Kidney epithelial cell (primary cell): ENCODE data around the gene TEX14. TPM values are rescaled to one million over a fixed set of nuclear protein-coding genes. Genes with fewer than 3 reads are reported as not detected.
"Not testable (repeated sequence)": the region's sequence is repeated elsewhere in the genome, so short reads cannot be mapped to it uniquely, and the experiment has no call there.

Experiments
- DNase-seq: peaks from one replicate; pipeline ENCODE4 v3.0.0-alpha.2; 2010; ENCODE audit warnings: low read depth
- H3K27me3 ChIP-seq: 2 replicates; pipeline ENCODE4 v1.6.0; 2011; ENCODE audit warnings: low read length; ENCODE audit not compliant: control insufficient read depth, insufficient read depth
- H3K36me3 ChIP-seq: 2 replicates; pipeline ENCODE4 v1.5.1; 2011; ENCODE audit warnings: low read length; ENCODE audit not compliant: control insufficient read depth, insufficient read depth
- H3K4me3 ChIP-seq: 2 replicates; pipeline ENCODE4 v1.5.1; 2011; ENCODE audit warnings: low read depth, mild to moderate bottlenecking, control low read depth, low read length
- total RNA-seq: library from RNA; depleted of rRNA; stranded (reverse); fragments of >200 nt; gene quantifications from 2 replicates; pipeline ENCODE4 v1.2.3, GENCODE V29; 2015
- TF ChIP-seq, protein P1 (sequence below): IDR thresholded peaks from 2 replicates; pipeline ENCODE4 v1.5.1; 2011; ENCODE audit warnings: mild to moderate bottlenecking, moderate library complexity, low read length, control low read depth, inconsistent platforms; ENCODE audit not compliant: insufficient read depth, poor library complexity, severe bottlenecking

Gene TEX14
- total RNA-seq, 1 donor from 2014 or later = 0.04 TPM

- Histone ChIP-seq H3K4me3 (no peak overlapping the region), H3K36me3 (no peaks in the 10 kb centered on the region), H3K27me3 (no peaks in the 10 kb centered on the region)
- DNase-seq = no peak
- TF ChIP-seq, protein P1, sequence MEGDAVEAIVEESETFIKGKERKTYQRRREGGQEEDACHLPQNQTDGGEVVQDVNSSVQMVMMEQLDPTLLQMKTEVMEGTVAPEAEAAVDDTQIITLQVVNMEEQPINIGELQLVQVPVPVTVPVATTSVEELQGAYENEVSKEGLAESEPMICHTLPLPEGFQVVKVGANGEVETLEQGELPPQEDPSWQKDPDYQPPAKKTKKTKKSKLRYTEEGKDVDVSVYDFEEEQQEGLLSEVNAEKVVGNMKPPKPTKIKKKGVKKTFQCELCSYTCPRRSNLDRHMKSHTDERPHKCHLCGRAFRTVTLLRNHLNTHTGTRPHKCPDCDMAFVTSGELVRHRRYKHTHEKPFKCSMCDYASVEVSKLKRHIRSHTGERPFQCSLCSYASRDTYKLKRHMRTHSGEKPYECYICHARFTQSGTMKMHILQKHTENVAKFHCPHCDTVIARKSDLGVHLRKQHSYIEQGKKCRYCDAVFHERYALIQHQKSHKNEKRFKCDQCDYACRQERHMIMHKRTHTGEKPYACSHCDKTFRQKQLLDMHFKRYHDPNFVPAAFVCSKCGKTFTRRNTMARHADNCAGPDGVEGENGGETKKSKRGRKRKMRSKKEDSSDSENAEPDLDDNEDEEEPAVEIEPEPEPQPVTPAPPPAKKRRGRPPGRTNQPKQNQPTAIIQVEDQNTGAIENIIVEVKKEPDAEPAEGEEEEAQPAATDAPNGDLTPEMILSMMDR = no peak
Measured at GRCh38 chr17:58686980-58687379, 4.9 kb downstream of the TEX14 start.

- H3K27me3 ChIP-seq, H3K4me3 ChIP-seq, DNase-seq, H3K36me3 ChIP-seq: not testable (repeated sequence)
Measured at GRCh38 chr17:58684462-58684861, 7.4 kb downstream of the TEX14 start.

- H3K4me3 ChIP-seq = no peak overlapping the region
- DNase-seq = no peak
- TF ChIP-seq, protein P1 = no peak
- no peaks in the 10 kb centered on the region for H3K27me3 ChIP-seq
- H3K36me3 ChIP-seq = no peaks in the 10 kb centered on the region
Measured at GRCh38 chr17:58684003-58684402, 7.8 kb downstream of the TEX14 start.

GRCh38 chr17:58680038-58680369 lies 11.8 kb downstream of the TEX14 start:
- no peak for DNase-seq
- no peak overlapping the region for H3K4me3 ChIP-seq
- H3K27me3 ChIP-seq = no peaks in the 10 kb centered on the region
- TF ChIP-seq, protein P1 = no peak
- no peaks in the 10 kb centered on the region for H3K36me3 ChIP-seq

DNA sequence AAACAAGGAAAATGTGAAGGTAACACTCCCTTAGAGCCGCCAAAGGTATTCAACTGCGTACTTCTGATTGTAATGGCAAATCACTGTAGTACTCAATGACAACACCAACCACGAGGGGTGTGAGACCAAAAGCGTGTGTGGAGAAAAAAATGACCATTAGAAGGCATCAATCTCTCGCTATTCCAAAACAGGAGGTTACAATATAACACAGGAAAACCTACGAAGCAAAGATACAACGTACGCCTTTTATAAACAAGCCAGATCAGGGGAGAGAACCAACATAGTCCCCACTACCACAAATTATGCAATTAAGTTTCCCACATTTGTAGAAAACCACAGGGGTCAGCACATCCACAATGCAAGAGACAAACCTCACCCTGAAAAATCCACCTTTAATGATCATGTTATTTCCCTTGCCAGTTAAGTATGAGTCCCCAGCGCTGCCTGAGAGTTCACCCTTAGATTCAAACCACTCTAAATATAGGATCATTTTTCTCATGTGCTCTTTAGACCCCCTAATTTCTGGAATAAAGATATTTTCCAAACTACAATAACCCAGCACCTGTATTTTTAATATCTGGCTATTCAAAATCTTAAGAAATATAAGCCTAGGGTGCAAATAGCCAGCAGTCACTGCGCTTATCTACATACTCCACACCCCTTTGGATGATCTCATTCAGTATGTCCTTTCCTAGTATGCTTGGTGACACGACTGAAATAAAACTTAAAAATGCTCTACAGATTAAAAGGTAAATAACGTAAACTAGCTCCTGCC lies 12.4 kb downstream of the TEX14 start:
- DNase-seq = no peak
- Histone ChIP-seq H3K27me3 (no peaks in the 10 kb centered on the region), H3K36me3 (no peaks in the 10 kb centered on the region), H3K4me3 (no peak overlapping the region)
- TF ChIP-seq, protein P1 = no peak

DNA sequence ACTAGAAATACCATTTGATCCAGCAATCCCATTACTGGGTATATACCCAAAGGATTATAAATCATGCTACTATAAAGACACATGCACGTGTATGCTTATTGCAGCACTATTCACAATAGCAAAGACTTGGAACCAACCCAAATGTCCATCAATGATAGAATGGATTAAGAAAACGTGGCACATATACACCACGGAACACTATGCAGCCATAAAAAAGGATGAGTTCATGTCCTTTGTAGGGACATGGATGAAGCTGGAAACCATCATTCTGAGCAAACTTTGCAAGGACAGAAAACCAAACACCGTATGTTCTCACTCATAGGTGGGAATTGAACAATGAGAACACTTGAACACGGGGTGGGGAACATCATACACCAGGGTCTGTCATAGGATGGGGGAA lies 13.6 kb downstream of the TEX14 start:
- not testable (repeated sequence) for H3K36me3 ChIP-seq, H3K27me3 ChIP-seq, DNase-seq, H3K4me3 ChIP-seq

DNA sequence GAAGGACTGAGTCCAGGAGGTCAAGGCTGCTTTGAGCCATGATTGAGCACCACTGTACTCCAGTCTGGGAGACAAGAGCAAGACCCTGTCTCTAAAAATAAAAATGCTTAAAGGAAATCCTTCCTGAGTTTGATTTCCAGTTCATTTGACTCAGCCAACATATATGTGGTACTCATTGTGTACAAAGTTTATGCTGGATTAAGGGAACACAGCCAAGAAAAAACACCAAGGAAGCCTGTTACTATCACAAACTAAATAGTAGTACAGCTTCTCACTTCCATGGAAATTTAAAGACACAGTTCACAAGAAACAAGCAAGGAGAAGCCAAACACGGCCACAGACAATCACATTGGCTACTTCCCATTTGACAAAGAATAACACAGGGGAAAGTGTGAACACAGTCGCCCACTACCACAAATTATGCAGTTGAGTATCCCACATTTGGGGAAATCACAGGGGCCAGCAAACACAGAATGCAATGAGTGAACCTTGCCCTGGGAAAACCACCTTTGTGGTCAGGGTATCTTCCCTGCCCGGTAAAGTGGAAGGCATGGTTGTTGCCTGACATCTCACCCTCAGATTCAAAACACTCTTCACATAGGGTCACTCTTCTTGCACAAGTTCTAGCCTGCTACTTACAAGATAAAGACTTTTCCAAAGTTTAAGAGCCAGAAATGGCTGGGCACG lies 14.5 kb downstream of the TEX14 start:
- DNase-seq = no peak
- no peaks in the 10 kb centered on the region for H3K36me3 ChIP-seq
- no peak overlapping the region for H3K4me3 ChIP-seq
- no peaks in the 10 kb centered on the region for H3K27me3 ChIP-seq
- TF ChIP-seq, protein P1 = no peak
